LoVo (cell line): ENCODE data around the gene THOP1.

Source experiments
- DNase-seq: peaks from one replicate; pipeline ENCODE4 v3.0.0-alpha.2; 2016; ENCODE audit warnings: low spot score

THOP1 gene

GRCh38 chr19:2854849-2855248, 69.5 kb downstream of the THOP1 start:
- no peak for DNase-seq

- no peak for DNase-seq
Measured at GRCh38 chr19:2856457-2857050, 71.3 kb downstream of the THOP1 start.

GRCh38 chr19:2858864-2859263, 73.6 kb downstream of the THOP1 start:
- DNase-seq = no peak

GRCh38 chr19:2863816-2864215, 78.5 kb downstream of the THOP1 start:
- DNase-seq = no peak
